GM19455 (cell line): ENCODE results near the gene CPNE5.

Source experiments
- ATAC-seq: cut with Tn5 transposase; IDR thresholded peaks from one replicate; pipeline ENCODE4 v1.9.1; 2021; ENCODE audit not compliant: unreplicated experiment

CPNE5 gene

DNA sequence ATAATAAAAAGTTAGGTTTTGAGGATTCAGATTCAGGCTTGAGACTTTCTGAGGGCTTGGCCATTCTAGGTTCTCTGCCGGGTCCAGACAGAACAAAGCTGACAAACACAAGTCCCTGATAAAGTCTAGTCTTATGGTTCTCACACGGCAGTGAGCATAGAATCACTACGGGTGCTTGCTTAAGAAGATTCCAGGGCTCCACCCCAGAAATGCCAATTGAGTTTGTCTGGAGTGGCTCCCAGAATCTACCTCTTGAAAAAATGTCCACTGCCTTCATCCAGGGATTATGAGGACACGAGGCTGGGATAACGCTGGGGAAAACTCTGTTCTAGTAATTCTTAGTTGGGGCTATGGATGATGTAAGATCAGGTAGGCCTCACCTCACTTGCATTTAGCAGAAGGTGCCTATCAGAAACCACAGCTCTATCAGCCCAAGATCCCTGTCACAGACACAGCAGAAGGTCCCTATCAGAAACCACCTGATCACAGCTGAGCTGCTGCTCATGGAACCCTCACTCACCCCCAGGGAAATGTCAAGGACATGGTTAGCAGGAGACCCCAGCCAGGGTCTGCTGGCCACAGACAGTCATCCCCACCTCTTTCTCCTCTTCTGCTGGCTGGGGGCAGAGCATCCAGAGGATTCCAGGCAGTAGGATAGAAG is 89.3 kb downstream of the CPNE5 start:
- ATAC-seq: no peak

GRCh38 chr6:36746251-36746650 is 93.0 kb downstream of the CPNE5 start:
- no peak for ATAC-seq

DNA sequence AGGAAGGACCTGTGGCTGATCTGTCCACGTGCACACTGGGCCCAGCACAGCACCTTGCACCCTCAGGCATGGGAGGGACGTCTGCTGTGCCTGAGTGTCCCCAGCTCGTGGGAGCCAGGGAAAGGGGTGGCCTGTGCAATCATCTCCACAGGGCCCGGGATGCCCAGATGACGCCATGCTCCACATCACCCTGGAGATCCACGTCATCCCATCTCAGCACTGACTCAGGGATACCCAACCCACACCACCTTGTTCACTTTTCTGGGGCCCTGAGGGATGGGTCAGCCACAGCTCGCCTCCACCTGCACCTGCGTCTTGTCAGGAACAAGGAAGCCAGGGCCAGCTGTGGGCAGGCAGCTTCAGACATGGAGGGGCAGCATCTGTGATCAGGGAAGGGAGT is 93.4 kb downstream of the CPNE5 start:
- ATAC-seq: no peak

- ATAC-seq: no peak
These were observed 94.0 kb downstream of the CPNE5 start for GRCh38 chr6:36745283-36745682.

DNA sequence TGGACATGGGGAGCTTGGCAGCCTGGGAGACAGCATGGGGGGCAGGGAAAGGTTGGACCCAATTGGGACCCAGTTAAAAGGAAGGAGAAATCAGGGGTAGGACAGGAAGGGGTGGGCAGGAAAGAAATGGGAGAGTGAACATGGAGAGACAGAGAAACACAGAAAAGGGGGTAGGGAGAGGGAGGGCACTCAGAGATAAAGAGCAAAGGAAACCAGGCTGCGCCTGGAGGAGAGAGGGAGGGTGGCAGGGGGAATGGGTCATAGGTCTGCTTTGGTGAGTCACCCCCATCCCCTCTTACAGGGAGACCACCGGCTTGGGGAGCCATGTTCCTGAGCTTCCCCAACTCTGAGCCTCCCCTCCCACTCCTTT is 95.0 kb downstream of the CPNE5 start:
- ATAC-seq: no peak

DNA sequence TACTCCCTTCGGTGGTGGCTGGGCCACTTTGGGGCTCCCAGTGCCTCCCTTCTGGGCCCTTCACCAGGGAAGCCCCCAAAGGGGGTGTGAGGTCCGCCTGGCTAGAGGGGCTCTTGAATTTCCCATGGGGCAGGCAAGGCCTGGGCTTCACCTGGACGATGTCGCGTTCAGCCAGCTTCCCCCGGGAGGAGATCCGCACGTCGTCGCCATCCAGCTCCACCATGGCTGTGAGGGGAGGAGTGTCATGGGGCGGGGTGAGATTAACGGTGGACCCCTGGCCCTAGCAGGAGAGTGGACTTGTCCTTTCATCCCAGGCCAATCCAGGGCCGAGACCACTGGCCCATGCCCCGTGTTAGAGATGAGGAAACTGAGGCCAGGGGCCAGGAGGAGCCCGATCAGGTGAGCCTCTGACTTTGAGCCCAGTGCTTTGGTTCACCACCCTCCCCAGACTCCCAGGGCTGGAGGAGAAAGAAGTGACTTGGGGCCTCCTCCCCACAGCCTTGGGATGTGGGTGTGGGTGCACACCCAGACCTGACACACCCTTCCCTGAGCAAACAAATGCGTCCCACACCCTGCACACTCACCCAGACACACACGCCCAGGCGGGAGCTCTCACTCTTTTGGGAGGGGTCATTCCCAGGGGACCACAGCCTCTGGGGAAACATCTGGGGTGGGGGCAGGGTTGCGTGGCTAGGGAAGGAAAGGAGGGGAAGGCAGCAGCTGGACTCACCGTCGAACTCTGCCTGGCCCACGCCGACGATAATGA is 95.5 kb downstream of the CPNE5 start:
- ATAC-seq: no peak

DNA sequence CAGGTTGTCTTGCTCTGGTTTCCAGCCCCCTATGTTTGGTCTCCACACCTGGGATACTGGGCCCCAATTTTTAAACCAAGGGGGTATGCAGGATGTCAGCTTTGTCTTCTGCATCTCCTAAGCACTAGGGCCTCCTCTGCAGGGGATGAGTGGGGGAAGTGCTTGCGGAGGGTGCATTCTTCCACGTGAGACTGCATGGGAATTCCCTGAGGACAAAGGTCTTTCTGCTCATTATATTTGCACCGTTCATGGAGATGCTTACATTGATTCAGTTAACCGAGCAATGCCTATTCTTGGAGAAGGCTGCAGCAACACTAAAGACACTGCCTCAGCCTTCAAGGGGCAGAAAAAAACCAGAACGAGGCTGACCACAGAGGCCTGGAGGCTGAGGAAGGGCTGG is 96.2 kb downstream of the CPNE5 start:
- no peak for ATAC-seq

- ATAC-seq: no peak
These were observed 97.1 kb downstream of the CPNE5 start for GRCh38 chr6:36742146-36742545.

DNA sequence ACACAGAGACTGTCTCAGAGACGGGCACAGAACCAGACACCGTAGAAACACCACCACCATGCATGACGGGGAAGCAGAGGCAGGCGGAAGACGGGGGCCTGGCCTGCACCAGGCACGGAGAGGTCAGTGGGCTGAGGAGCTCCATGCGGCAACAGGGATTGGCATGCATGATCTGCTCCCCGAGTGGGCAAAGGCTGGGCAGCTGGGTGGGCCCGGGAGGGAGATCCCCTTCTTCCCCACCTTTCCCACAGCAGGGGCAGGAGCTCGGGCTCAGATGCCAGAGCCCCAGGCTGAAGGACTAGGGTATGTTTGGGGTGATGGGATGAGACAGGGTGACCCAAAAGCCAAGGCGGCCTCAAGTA is 98.4 kb downstream of the CPNE5 start:
- ATAC-seq: no peak

DNA sequence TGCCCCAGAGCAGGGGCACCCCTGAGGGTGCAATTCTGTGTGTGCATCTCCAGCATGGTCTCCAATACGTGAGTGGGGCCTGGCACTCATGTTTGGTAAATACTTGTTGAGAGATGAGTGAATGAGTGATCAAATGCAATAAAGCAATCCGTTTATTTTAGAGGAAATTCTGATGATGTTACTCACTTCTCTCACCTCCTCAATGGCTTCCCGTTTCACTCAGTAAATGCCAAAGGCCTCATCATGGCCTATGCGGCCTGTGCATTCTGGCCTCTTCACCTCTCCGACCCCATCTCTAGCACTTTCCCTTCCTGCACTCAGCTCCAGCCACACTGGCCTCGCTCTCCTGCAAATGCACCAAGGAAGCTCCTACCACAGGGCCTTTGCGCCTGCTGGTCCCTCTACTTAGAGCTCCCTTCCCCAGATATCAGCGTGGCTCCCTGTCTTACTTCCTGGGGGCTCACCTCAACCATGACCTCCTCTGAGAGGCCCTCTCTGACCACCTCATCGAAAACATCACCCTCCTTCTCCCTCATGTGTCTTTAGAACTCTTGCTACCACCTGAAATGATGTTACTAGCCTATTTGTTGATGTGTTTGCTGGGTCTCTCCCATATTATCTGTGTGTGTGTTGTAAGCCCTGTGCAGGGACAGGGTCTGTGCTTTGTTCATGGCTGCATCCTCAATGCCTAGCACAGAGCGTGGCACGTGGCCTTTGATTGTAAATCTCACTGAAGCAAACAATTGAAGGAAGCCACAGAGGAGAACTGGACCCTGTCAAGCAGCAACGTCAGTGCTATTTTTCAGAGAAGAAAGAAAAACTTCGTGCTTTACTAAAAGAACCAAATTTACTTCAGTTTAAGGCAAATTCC is 99.1 kb downstream of the CPNE5 start:
- no peak for ATAC-seq

DNA sequence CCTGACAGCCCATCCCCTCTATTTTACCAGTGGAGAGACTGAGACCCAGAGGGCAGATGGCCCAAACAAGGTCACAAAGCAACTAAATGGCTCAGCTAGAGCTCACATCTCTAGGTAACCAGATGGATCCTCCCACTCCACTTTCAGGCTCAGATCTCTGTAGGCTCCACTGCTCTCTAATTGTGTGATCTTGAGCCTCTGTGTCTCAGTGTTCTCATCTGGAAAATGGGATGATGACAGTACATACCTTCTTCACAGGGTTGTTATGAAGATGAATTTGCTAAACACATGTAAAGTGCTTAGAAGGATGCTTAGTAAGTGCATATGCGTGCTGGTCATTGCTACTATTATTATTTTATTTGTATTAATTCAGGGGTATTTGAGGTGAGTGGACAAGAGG is 101.1 kb downstream of the CPNE5 start:
- ATAC-seq: no peak

GRCh38 chr6:36737043-36737785 is 102.0 kb downstream of the CPNE5 start:
- no peak for ATAC-seq

GRCh38 chr6:36735110-36736071 is 103.9 kb downstream of the CPNE5 start:
- ATAC-seq: no peak

DNA sequence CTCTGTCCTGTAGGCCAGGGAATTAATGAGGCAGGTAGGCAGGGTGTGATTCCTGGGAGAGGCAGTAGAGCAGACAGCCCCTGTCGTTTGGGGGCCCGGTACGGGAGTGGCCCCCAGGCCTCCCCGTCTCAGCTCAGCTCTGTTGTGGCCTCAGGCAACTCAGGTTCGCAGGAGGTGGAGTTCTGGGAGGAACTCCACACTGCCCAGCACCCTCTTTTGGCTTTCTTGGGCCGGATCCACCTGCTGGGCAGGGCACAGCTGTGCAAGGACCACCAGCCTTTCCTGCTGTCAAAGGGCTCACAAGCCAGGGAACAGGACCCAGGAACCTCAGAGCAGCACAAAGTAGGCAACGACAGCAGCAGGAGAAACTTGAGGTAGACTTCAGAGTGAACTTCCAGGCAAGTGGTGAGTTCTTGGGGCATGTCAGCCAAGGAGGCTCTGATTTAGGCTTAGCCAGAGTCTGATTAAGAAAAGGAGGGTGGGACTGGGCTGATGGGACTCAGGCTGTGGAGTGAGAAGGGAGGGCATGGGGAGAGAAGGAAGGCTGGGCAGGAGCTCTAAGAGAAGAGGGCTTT is 104.7 kb downstream of the CPNE5 start:
- ATAC-seq: no peak

- no peak for ATAC-seq
These were observed 105.9 kb downstream of the CPNE5 start for GRCh38 chr6:36733300-36733699.

DNA sequence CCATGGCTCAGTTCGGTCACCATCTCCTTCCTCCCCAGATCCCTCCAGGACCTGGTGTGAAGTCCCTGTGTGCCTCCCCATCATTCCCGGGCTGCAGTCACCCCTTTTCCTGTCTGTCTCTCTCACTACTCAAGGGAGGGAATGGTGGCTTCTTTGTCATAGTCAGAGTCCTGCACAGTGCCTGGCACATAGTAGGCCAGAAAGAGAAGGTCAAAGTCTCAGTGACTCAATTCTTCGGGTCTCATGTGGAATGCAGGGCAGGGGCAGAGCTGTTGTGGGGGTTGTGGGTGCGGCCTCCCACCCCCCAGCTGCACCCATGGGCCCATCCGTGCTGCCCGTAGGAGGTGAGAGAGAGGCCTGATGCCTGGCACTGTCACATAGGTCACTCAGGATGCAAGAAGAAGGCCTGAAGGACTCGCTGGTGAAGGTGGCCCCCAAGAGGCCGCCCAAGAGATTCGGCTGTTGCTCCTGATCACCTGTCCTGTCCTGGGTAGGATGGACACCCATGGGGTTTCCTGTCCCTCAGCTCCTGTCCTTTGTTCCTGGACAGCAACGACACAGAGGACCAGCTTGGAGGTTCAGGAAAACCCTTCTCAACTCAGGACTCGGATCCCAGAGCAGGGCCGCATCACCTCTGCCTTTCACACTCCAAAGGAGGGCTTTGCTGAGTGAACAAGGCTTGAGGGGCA is 107.5 kb downstream of the CPNE5 start:
- ATAC-seq: no peak

DNA sequence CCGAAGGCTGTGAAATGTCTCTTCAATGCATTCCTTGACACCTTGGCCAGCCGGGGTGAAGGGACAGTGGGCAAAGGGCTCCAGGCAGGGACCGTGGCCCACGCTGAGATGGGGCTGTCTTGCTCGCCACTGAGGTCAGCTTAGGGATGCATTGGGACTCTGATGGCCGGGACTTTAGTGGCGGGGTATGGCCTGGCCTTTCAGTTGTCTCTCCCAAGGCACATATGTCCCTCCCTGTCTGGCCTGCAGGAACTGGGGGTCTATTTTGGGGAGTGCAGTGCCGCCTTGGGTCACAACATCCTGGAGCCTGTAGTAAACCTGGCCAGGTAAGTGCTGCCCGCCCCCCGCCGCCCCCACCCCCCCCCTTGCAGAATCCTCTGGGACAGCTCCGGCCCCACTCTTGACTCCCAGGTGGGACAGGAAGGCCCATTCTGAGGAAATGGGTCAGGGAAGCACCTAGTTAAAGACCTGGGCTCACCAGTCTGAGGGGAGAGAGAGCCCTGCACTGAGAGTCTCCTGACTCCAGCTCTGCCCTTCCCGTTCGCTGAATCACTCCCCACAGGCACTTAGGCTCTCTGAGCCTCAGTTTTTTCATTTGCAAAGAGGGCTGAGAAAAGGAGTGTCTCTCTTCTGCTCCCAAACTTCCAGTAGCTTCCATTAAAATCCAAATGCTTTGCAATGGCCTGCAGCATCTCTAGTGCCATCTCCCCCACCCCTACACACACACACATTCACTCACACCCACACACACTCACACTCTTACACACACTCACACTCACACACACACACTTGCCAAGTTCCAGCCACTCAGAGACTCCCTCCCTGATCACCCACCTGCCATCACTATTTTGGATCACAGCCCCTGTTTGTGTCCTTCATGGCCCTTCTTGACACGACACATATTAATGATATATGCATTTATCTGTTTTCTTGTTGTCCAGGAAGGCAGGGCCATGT is 108.5 kb downstream of the CPNE5 start:
- no peak for ATAC-seq

- no peak for ATAC-seq
These were observed 110.1 kb downstream of the CPNE5 start for GRCh38 chr6:36729161-36729524.
